Stimulated activated naive CD8-positive, alpha-beta T cell treated with anti-CD3 and anti-CD28 coated beads, Interleukin-15, amount 100 ng/mL, for 72 hours (primary cell): Measurements from ENCODE around the gene SLC1A1.
"Not testable (repeated sequence)": the region's sequence is repeated elsewhere in the genome, so short reads cannot be mapped to it uniquely, and the experiment has no call there.

Experiments used
- ATAC-seq: fragments of 150-1000 bp; cut with Tn5 transposase; 2 replicates; pipeline ENCODE4 v1.10.0; 2021; ENCODE audit warnings: mild to moderate bottlenecking, moderate library complexity
- DNase-seq, 2 donors: peaks; one replicate each; pipeline ENCODE4 v3.0.0; 2021 to 2022
- H3K27ac Mint-ChIP-seq, 2 donors: one replicate each; pipeline ENCODE4 v1.8.0; 2022; ENCODE audit warnings: mild to moderate bottlenecking in 2 of 2, mixed read lengths in 2 of 2, moderate library complexity in 2 of 2
- H3K27me3 Mint-ChIP-seq: one replicate; pipeline ENCODE4 v1.8.0; 2022; ENCODE audit warnings: mixed read lengths
- H3K4me1 Mint-ChIP-seq: one replicate; pipeline ENCODE4 v1.8.0; 2022; ENCODE audit warnings: mild to moderate bottlenecking, mixed read lengths
- H3K4me3 Mint-ChIP-seq, 2 donors: one replicate each; pipeline ENCODE4 v1.8.0; 2022; ENCODE audit warnings: mild to moderate bottlenecking in 2 of 2, mixed read lengths in 2 of 2, moderate library complexity in 1 of 2
- H3K9me3 Mint-ChIP-seq, 2 donors: one replicate each; pipeline ENCODE4 v1.8.0; 2022; ENCODE audit warnings: mixed read lengths in 2 of 2

Gene SLC1A1

DNA sequence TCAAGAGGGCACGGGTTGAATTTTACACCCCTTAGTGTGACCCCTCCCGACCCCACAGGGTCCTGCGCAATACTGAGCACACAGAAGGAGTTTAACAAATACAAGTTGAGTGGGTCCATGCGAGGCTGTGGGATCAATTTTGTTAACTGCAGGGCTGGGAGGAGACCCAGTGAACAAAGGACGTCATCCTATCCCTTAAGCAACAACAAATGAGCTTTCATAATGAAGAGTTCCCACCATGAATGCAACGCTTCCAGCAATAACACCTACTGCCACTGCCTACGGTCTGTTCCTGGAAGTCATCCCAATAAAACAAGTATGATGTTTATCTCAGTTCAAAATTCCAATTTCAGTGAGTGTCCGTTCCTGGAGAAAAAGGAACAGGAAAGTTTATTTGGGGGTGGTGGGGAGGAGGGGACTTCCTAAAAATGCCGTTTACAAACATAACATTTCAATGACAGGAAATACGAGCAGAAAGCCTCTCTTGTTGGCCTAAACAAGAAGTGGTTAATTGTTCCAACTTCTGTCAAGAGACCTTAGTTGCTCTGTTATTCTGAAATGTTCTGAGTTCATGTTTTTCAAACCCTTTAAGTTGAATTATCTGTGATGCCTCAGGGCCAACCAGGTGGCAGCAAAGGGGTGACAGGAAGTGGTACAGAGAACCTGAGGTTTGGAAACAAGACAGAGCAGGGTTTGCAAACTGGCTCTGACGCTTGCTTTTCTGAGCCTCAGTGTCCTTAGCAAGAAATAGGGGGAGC, 106.1 kb downstream of the SLC1A1 start:
- Mint-ChIP-seq H3K4me1 (peaks cover 38% of the 10 kb centered on the region), H3K27ac (peak overlapping the region; percentile 22 to 80), H3K4me3 (peak overlapping the region; percentile 11), H3K9me3 (no peaks in the 10 kb centered on the region), H3K27me3 (no peaks in the 10 kb centered on the region)
- ATAC-seq: peak; percentile 92
- DNase-seq: peak; percentile 15 to 41

- H3K4me1 Mint-ChIP-seq: peaks cover 37% of the 10 kb centered on the region
- no peak for ATAC-seq
- no peak for DNase-seq
- peaks cover 0 to 6% of the 10 kb centered on the region in 2 donors for H3K9me3 Mint-ChIP-seq
- peak overlapping the region; percentile 12 to 57 for H3K27ac Mint-ChIP-seq
- H3K4me3 Mint-ChIP-seq: peak overlapping the region; percentile 34 to 59
- no peaks in the 10 kb centered on the region for H3K27me3 Mint-ChIP-seq
Observed at GRCh38 chr9:4600368-4600767, 110.1 kb downstream of the SLC1A1 start.

GRCh38 chr9:4603830-4604229, 113.6 kb downstream of the SLC1A1 start:
- H3K4me1 Mint-ChIP-seq: peaks cover 20% of the 10 kb centered on the region
- peaks cover 0 to 6% of the 10 kb centered on the region in 2 donors for H3K9me3 Mint-ChIP-seq
- no peak for DNase-seq
- no peaks in the 10 kb centered on the region for H3K27me3 Mint-ChIP-seq
- no peak overlapping the region for H3K4me3 Mint-ChIP-seq
- H3K27ac Mint-ChIP-seq: no peak overlapping the region
- no peak for ATAC-seq

DNA sequence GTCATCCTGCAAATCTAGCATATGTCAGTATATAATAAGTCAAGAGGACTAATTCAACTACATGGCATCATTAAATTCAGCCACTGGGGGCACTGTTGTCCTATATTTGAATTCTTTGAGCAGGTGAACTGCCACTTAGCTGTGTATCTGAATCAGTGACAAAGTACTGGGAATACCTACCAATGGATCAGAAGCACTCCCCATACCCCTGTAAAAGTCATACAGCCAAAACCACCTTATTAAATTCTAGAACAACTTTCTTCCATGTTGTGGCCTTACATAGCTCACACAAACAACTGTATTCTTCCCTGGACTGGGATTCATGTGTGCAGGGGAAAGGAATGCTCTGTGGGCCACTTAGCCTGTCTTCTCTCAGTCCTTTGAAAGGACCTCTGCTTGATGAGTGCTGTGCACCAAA, 114.4 kb downstream of the SLC1A1 start:
- no peak overlapping the region for H3K27ac Mint-ChIP-seq
- peaks cover 0 to 6% of the 10 kb centered on the region in 2 donors for H3K9me3 Mint-ChIP-seq
- ATAC-seq (peak; percentile 84), DNase-seq (peak; percentile 62 to 64)
- H3K4me3 Mint-ChIP-seq: no peak overlapping the region
- H3K4me1 Mint-ChIP-seq: peaks cover 19% of the 10 kb centered on the region
- no peaks in the 10 kb centered on the region for H3K27me3 Mint-ChIP-seq

DNA sequence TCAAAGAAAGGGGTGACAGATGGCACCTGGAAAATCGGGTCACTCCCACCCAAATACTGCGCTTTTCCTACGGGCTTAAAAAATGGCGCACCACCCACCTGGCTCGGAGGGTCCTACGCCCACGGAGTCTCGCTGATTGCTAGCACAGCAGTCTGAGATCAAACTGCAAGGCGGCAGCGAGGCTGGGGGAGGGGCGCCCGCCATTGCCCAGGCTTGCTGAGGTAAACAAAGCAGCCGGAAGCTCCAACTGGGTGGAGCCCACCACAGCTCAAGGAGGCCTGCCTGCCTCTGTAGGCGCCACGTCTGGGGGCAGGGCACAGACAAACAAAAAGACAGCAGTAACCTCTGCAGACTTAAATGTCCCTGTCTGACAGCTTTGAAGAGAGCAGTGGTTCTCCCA, 115.8 kb downstream of the SLC1A1 start:
- peak in 1 of 2 donors; percentile 50 for DNase-seq
- H3K27me3 Mint-ChIP-seq, ATAC-seq, H3K4me1 Mint-ChIP-seq, H3K9me3 Mint-ChIP-seq: not testable (repeated sequence)
- H3K4me3 Mint-ChIP-seq: peak overlapping the region in 1 of 2 donors; percentile 51
- peak overlapping the region in 1 of 2 donors; percentile 6 for H3K27ac Mint-ChIP-seq

DNA sequence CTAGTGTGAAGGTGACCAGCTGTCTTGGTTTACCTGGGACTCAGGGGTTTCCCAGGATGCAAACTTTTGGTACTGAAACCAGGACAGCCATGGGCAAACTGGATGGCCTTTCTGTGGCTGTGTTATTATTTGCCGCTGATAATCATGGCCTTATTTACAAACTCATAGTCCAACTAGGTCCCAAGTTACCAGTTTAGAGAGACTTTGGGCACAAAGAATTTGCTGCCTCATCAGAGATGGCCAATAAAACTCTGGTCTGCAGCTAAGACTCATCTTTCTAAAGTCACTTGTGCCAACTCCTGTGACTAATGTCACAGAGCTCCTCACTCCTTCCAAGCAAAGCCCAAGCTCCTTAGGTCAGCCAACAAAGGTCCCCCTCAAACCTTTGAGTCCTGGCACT, 124.4 kb downstream of the SLC1A1 start:
- Mint-ChIP-seq H3K27ac (no peak overlapping the region), H3K27me3 (no peaks in the 10 kb centered on the region), H3K9me3 (no peaks in the 10 kb centered on the region), H3K4me1 (peaks cover 15% of the 10 kb centered on the region), H3K4me3 (no peak overlapping the region)
- ATAC-seq: no peak
- no peak for DNase-seq

DNA sequence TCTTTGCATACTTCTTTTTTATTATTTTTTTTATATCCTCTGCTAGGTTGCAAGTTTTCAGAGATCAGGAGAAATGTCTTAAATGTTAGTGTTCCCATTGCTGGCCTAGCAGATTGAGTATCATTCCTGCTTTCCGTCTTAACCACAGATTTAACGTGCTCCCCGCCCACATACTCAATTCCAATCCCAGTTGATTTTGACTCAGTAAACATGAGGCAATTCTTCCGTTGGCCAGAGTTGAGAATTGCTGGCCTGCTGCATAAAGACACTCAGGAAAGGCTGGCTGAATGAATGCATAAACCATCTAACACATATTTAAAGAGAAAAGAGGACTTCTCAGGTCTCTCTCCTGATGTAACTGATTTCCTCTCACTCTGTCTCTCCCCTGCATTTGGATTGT, 125.0 kb downstream of the SLC1A1 start:
- peaks cover 21% of the 10 kb centered on the region for H3K4me1 Mint-ChIP-seq
- no peaks in the 10 kb centered on the region for H3K27me3 Mint-ChIP-seq
- no peak for ATAC-seq
- H3K27ac Mint-ChIP-seq: peak overlapping the region in 1 of 2 donors; percentile 37
- no peak for DNase-seq
- no peak overlapping the region for H3K4me3 Mint-ChIP-seq
- H3K9me3 Mint-ChIP-seq: no peaks in the 10 kb centered on the region

- Mint-ChIP-seq H3K9me3 (no peaks in the 10 kb centered on the region), H3K4me3 (no peak overlapping the region), H3K27me3 (no peaks in the 10 kb centered on the region), H3K27ac (no peak overlapping the region), H3K4me1 (peaks cover 26% of the 10 kb centered on the region)
- ATAC-seq (no peak), DNase-seq (no peak)
Observed at GRCh38 chr9:4615778-4616177, 125.5 kb downstream of the SLC1A1 start.

DNA sequence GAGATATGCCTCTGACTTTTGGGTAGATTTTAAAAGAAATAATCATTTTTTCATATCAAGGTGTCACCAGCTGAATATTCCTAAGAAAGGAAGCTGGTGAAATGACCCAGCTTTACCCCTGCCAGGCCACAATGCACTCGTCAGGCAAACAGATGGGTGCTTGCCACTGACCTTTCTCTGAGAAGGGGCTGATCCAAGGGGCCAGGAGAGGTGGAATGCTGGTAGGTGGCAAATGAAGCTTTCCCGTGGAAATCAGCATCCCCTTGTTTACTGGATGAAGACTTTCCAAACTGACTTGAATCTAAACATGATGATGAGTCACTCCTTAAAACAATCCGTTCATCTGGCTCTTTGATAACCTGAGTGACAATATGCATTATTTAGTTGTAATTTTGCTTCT, 127.5 kb downstream of the SLC1A1 start:
- H3K27me3 Mint-ChIP-seq: no peaks in the 10 kb centered on the region
- H3K9me3 Mint-ChIP-seq: no peaks in the 10 kb centered on the region
- H3K27ac Mint-ChIP-seq: no peak overlapping the region
- H3K4me1 Mint-ChIP-seq: peaks cover 27% of the 10 kb centered on the region
- DNase-seq: no peak
- no peak for ATAC-seq
- H3K4me3 Mint-ChIP-seq: no peak overlapping the region

DNA sequence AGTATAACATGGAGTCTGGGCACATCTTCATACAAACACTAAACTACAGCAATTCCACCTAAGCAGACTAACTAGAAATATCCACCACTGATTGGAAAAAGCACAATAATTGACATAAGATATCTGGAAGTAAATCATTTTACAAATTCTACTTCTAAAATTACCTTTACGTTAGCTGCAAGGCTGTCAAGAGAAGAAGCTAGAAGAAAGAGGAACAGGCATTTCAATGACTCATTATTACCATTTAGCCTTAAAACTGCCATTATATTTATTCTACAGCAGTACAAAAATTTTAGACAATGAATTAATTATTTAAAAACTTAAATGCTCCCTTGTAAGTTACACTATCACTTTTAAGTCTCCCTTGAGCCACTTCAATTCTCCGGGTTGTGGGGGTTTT, 128.4 kb downstream of the SLC1A1 start:
- ATAC-seq (no peak), DNase-seq (no peak)
- Mint-ChIP-seq H3K27me3 (no peaks in the 10 kb centered on the region), H3K4me1 (peaks cover 27% of the 10 kb centered on the region), H3K27ac (no peak overlapping the region), H3K9me3 (no peaks in the 10 kb centered on the region), H3K4me3 (no peak overlapping the region)

DNA sequence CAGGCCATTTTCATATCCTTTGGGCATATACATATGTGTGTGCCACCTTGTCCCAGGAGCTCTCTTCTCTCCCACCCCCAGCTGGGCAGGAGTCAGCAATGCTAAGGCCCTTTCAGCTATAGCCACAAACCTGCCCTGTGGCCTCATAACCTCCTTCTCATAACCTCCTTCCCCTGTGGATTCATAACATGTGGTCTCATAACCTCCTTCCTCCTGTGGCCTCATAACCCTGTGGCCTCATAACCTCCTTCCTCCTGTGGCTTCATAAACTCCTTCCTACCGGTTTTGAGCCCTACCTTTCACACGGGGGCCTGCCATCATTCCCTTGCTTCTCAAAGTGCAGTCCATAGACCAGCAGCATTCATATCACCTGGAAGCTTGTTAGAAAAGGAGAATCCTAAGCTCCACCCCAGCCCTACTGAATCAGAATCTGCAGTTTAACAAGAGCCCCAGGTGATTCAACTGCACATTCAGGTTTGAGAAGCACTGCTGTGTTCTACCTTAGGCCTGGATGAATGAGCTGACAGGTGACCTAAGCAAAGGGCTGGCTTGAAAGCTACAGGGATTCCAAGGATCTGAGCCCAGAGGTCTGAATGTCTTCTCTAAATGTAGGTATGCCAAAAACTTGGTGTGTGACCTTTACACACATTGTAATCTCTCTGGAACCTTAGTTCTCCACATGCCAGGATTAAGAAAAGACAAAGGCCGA, 129.9 kb downstream of the SLC1A1 start:
- H3K4me3 Mint-ChIP-seq: no peak overlapping the region
- H3K27ac Mint-ChIP-seq: peak overlapping the region; percentile 12 to 21
- peaks cover 21% of the 10 kb centered on the region for H3K4me1 Mint-ChIP-seq
- H3K27me3 Mint-ChIP-seq: no peaks in the 10 kb centered on the region
- no peaks in the 10 kb centered on the region for H3K9me3 Mint-ChIP-seq
- ATAC-seq (peak; percentile 94), DNase-seq (peak in 1 of 2 donors; percentile 48)

DNA sequence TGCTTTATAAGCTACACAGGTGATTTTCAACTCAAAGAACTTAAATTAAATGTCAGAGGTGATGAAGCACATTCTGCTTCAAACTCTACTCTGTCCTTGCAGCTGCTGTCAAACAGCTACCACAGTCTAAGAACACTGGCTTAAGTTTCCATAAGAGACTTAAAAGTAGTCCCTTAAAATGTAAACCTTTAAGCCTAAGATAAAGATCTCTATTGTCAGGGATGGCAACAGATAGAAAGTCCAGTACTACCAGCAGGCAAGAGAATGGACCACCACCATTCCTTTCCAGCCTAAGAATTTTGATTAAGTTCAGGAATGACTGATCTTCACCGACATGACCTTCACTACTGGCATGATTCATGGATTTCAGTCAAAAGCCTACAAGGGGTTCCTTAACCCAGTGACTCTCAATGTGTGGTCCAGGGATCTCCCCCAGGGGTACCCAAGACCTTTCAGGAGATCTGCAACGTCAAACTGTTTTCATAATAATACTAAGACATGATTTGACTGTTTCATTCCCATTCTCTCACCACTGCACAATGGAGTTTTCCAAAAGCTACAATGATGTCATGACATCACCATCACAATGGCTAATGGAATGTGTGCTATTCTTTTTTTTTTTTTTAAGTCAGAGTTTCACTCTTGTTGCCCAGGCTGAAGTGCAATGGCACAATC, 130.8 kb downstream of the SLC1A1 start:
- DNase-seq (peak in 1 of 2 donors; percentile 18), ATAC-seq (peak; percentile 80)
- H3K4me3 Mint-ChIP-seq: no peak overlapping the region
- H3K4me1 Mint-ChIP-seq: peaks cover 16% of the 10 kb centered on the region
- H3K27me3 Mint-ChIP-seq: no peaks in the 10 kb centered on the region
- H3K27ac Mint-ChIP-seq: no peak overlapping the region
- no peaks in the 10 kb centered on the region for H3K9me3 Mint-ChIP-seq

- peaks cover 21% of the 10 kb centered on the region for H3K4me1 Mint-ChIP-seq
Observed at GRCh38 chr9:4622016-4622415, 131.7 kb downstream of the SLC1A1 start.

DNA sequence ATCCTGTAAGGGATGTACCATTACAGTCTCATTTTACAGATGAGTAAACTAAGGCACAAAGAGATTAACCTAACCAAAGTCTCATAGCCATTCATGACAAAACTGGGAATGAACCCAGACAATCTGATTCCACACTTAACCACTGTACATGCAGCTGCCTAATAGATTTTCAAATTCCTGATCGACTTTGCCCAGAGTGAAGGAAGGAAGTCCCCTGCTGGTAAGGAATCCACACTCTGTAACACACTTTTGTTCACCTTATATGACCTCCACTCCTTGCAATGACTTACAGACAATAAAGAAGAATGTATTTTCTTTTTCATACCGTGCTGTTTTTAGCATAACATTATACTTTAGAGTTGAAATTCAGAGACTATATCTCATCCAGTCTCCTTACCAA, 140.6 kb downstream of the SLC1A1 start:
- no peaks in the 10 kb centered on the region for H3K27me3 Mint-ChIP-seq
- H3K4me3 Mint-ChIP-seq: no peak overlapping the region
- no peak for ATAC-seq
- H3K9me3 Mint-ChIP-seq: no peaks in the 10 kb centered on the region
- no peak for DNase-seq
- H3K4me1 Mint-ChIP-seq: peaks cover 5% of the 10 kb centered on the region
- no peak overlapping the region for H3K27ac Mint-ChIP-seq

More at GRCh38 chr9:4622016-4622415, 131.7 kb downstream of the SLC1A1 start:
- DNase-seq: no peak
- Mint-ChIP-seq H3K27ac (no peak overlapping the region), H3K9me3 (no peaks in the 10 kb centered on the region), H3K4me3 (no peak overlapping the region), H3K27me3 (no peaks in the 10 kb centered on the region)
- no peak for ATAC-seq
